AG09319 (cell line): Measurements from ENCODE around the gene NUDT21.
"Not testable (repeated sequence)": the region's sequence is repeated elsewhere in the genome, so short reads cannot be mapped to it uniquely, and the experiment has no call there.

Experiments used
- DNase-seq: peaks from one replicate; pipeline ENCODE4 v3.0.0-alpha.2; 2010; ENCODE audit warnings: low read depth; ENCODE audit errors: extremely low read depth
- CTCF ChIP-seq: IDR thresholded peaks from 2 replicates; pipeline ENCODE4 v1.5.1; 2011; ENCODE audit warnings: low read depth, mild to moderate bottlenecking, inconsistent platforms, low read length, moderate library complexity

Gene NUDT21

GRCh38 chr16:56405977-56406672 lies 45.0 kb downstream of the NUDT21 start:
- no peak for DNase-seq
- TF ChIP-seq CTCF = no peak

GRCh38 chr16:56401482-56401881 lies 49.6 kb downstream of the NUDT21 start:
- TF ChIP-seq CTCF = no peak; the same call in none of the 2 replicates
- no peak for DNase-seq

GRCh38 chr16:56400458-56400857 lies 50.7 kb downstream of the NUDT21 start:
- TF ChIP-seq CTCF = no peak
- DNase-seq = no peak

- TF ChIP-seq CTCF = no peak
- no peak for DNase-seq
Observed at GRCh38 chr16:56399486-56399885, 51.6 kb downstream of the NUDT21 start.

- no peak for DNase-seq
- no peak for TF ChIP-seq CTCF
Observed at GRCh38 chr16:56399047-56399446, 52.1 kb downstream of the NUDT21 start.

GRCh38 chr16:56396724-56397123 lies 54.4 kb downstream of the NUDT21 start:
- not testable (repeated sequence) for DNase-seq

GRCh38 chr16:56389554-56389953 lies 61.6 kb downstream of the NUDT21 start:
- TF ChIP-seq CTCF = no peak
- DNase-seq = peak; percentile 44

- no peak for TF ChIP-seq CTCF
- DNase-seq = no peak
Observed at GRCh38 chr16:56388209-56388608, 62.9 kb downstream of the NUDT21 start.
